HG02678 (cell line): ENCODE data around the gene NUP188.
A peak's percentile ranks its signal among the peaks of the same experiment; 100 is the strongest.
"Not testable (repeated sequence)": the region's sequence is repeated elsewhere in the genome, so short reads cannot be mapped to it uniquely, and the experiment has no call there.

Experiments
- ATAC-seq: cut with Tn5 transposase; IDR thresholded peaks from one replicate; pipeline ENCODE4 v1.9.1; 2021; ENCODE audit warnings: mild to moderate bottlenecking, moderate library complexity; ENCODE audit not compliant: unreplicated experiment

NUP188 gene

GRCh38 chr9:128944966-128945365 is 2.5 kb upstream of the NUP188 start:
- not testable (repeated sequence) for ATAC-seq

- no peak for ATAC-seq
Measured at GRCh38 chr9:128945798-128946501, 1.5 kb upstream of the NUP188 start.

GRCh38 chr9:128946571-128947276 is 775 bp upstream of the NUP188 start:
- ATAC-seq: peak; percentile 24

GRCh38 chr9:128947277-128947526 is 297 bp upstream of the NUP188 start:
- ATAC-seq: no peak

- ATAC-seq: not testable (repeated sequence)
Measured at GRCh38 chr9:128961403-128961802, 13.9 kb downstream of the NUP188 start.

- ATAC-seq: no peak
Measured at GRCh38 chr9:128969491-128969890, 22.0 kb downstream of the NUP188 start.

- no peak for ATAC-seq
Measured at GRCh38 chr9:128972956-128973355, 25.5 kb downstream of the NUP188 start.

GRCh38 chr9:128979111-128979510 is 31.6 kb downstream of the NUP188 start:
- ATAC-seq: no peak

- ATAC-seq: no peak
Measured at GRCh38 chr9:128983536-128983935, 36.0 kb downstream of the NUP188 start.

- no peak for ATAC-seq
Measured at GRCh38 chr9:128986671-128987070, 39.2 kb downstream of the NUP188 start.

GRCh38 chr9:128987805-128988204 is 40.3 kb downstream of the NUP188 start:
- ATAC-seq: no peak

GRCh38 chr9:128992995-128993394 is 45.5 kb downstream of the NUP188 start:
- no peak for ATAC-seq

GRCh38 chr9:128995791-128996190 is 48.3 kb downstream of the NUP188 start:
- ATAC-seq: no peak

- no peak for ATAC-seq
Measured at GRCh38 chr9:128998462-128998861, 51.0 kb downstream of the NUP188 start.

GRCh38 chr9:128999581-129000206 is 52.2 kb downstream of the NUP188 start:
- no peak for ATAC-seq

- ATAC-seq: no peak
Measured at GRCh38 chr9:129001504-129002325, 54.2 kb downstream of the NUP188 start.

- no peak for ATAC-seq
Measured at GRCh38 chr9:129002992-129003391, 55.5 kb downstream of the NUP188 start.

- not testable (repeated sequence) for ATAC-seq
Measured at GRCh38 chr9:129004173-129004572, 56.7 kb downstream of the NUP188 start.

GRCh38 chr9:129005336-129005997 is 58.0 kb downstream of the NUP188 start:
- ATAC-seq: no peak

- no peak for ATAC-seq
Measured at GRCh38 chr9:129006328-129007034, 59.0 kb downstream of the NUP188 start.
